Measurements from ENCODE around the gene SEC24D.

SEC24D gene

GRCh38 chr4:118816538-118817177 lies 19.3 kb downstream of the SEC24D start:
- Histone ChIP-seq H3K27ac (ENCODE audit: low read depth, low read length) (no peak overlapping the region), H3K9me3 (ENCODE audit: control insufficient read depth, insufficient read depth, low read length) (no peaks in the 10 kb centered on the region), H4K20me1 (ENCODE audit: control insufficient read depth, insufficient read depth, low read depth, low read length) (no peaks in the 10 kb centered on the region), H3K36me3 (ENCODE audit: control insufficient read depth, low read length) (peaks cover 29% of the 10 kb centered on the region), H3K4me3 (ENCODE audit: low read length) (no peak overlapping the region), H3F3A (ENCODE audit: control insufficient read depth, insufficient read depth) (no peaks in the 10 kb centered on the region), H3K9me2 (replicated peaks; ENCODE audit: control insufficient read depth, low read length) (no peaks in the 10 kb centered on the region), H3K79me2 (ENCODE audit: control insufficient read depth, low read length) (no peaks in the 10 kb centered on the region), H3K4me1 (ENCODE audit: control insufficient read depth, low read length) (no peaks in the 10 kb centered on the region), H3K27me3 (ENCODE audit: control insufficient read depth, low read length) (no peaks in the 10 kb centered on the region), H3K4me2 (ENCODE audit: low read length) (no peak overlapping the region)
- TF ChIP-seq CTCF (IDR thresholded peaks at IDR 0.05; ENCODE audit: low read depth, low read length, poor library complexity, severe bottlenecking), result no peak
- no peak for TF ChIP-seq EZH2phosphoT487 (IDR thresholded peaks at IDR 0.05; ENCODE audit: borderline replicate concordance, low read length)

DNA sequence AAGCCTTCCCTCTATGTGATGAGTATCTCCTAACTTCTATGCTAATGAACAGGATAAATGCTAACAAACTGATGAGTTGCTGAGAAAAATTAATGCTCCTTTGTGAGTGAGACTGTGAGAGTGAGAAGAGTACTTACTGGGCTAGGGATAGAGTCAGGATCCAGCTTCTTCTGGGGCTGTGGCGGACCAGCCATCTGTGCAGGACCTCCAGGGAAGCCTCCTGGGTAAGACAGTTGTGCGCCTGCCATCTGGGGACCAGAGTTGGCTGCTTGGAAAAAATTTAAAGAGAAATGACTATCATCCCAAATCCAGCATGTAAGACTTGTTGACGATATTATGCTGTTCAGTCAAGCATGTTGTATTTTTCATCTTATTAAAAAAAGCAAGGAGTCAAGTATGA lies 21.0 kb downstream of the SEC24D start:
- no peaks in the 10 kb centered on the region for H3K79me2 ChIP-seq (ENCODE audit: control insufficient read depth, low read length)

DNA sequence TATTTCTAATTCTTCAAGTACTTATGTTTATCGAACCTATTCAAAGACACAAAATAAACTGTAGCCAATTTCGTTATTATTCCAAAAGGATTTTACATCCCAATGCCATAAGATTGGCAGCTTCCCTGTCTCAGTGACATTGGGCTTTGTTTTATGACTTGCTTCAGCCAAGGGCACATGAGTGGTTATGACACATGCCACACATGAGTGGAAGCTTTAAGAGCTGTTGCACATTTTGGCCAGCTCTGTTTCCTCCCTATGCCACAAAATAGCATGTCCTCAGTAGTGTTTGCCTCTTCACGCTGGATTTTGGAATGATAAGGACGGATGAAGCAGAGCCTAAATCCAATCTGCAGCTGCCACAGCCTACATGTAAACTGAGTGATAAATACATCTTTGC lies 21.9 kb downstream of the SEC24D start:
- no peak for TF ChIP-seq EZH2phosphoT487 (IDR thresholded peaks at IDR 0.05; ENCODE audit: borderline replicate concordance, low read length)
- no peak for TF ChIP-seq CTCF (IDR thresholded peaks at IDR 0.05; ENCODE audit: low read depth, low read length, poor library complexity, severe bottlenecking)
- Histone ChIP-seq H3K36me3 (ENCODE audit: control insufficient read depth, low read length) (peaks cover 42% of the 10 kb centered on the region), H3F3A (ENCODE audit: control insufficient read depth, insufficient read depth) (no peaks in the 10 kb centered on the region), H3K9me2 (replicated peaks; ENCODE audit: control insufficient read depth, low read length) (no peaks in the 10 kb centered on the region), H3K9me3 (ENCODE audit: control insufficient read depth, insufficient read depth, low read length) (no peaks in the 10 kb centered on the region), H3K27ac (ENCODE audit: low read depth, low read length) (no peak overlapping the region), H4K20me1 (ENCODE audit: control insufficient read depth, insufficient read depth, low read depth, low read length) (no peaks in the 10 kb centered on the region), H3K4me2 (ENCODE audit: low read length) (no peak overlapping the region), H3K27me3 (ENCODE audit: control insufficient read depth, low read length) (no peaks in the 10 kb centered on the region), H3K4me3 (ENCODE audit: low read length) (no peak overlapping the region), H3K4me1 (ENCODE audit: control insufficient read depth, low read length) (no peaks in the 10 kb centered on the region), H3K79me2 (ENCODE audit: control insufficient read depth, low read length) (no peaks in the 10 kb centered on the region)

More for the DNA sequence above, 21.0 kb downstream of the SEC24D start:
- H3K9me3 ChIP-seq (ENCODE audit: control insufficient read depth, insufficient read depth, low read length), result no peaks in the 10 kb centered on the region
- TF ChIP-seq EZH2phosphoT487 (IDR thresholded peaks at IDR 0.05; ENCODE audit: borderline replicate concordance, low read length), result no peak
- no peak for TF ChIP-seq CTCF (IDR thresholded peaks at IDR 0.05; ENCODE audit: low read depth, low read length, poor library complexity, severe bottlenecking)
- no peaks in the 10 kb centered on the region for H3K27me3 ChIP-seq (ENCODE audit: control insufficient read depth, low read length)
- H3K9me2 ChIP-seq (replicated peaks; ENCODE audit: control insufficient read depth, low read length), result no peaks in the 10 kb centered on the region
- no peaks in the 10 kb centered on the region for H3F3A ChIP-seq (ENCODE audit: control insufficient read depth, insufficient read depth)
- H3K27ac ChIP-seq (ENCODE audit: low read depth, low read length), result no peak overlapping the region
- H4K20me1 ChIP-seq (ENCODE audit: control insufficient read depth, insufficient read depth, low read depth, low read length), result no peaks in the 10 kb centered on the region
- H3K4me2 ChIP-seq (ENCODE audit: low read length), result no peak overlapping the region
- H3K4me1 ChIP-seq (ENCODE audit: control insufficient read depth, low read length), result no peaks in the 10 kb centered on the region
- peaks cover 39% of the 10 kb centered on the region for H3K36me3 ChIP-seq (ENCODE audit: control insufficient read depth, low read length)
- H3K4me3 ChIP-seq (ENCODE audit: low read length), result no peak overlapping the region

All from DOHH2 (cell line).